ENCODE data around the gene OR5AU1.

GRCh38 chr14:21192875-21193535, 37.1 kb upstream of the OR5AU1 start:
- no peak for TF ChIP-seq POLR2A (IDR thresholded peaks at IDR 0.05)
- TF ChIP-seq CTCF (IDR thresholded peaks at IDR 0.05), result no peak
